Measurements from ENCODE around the gene TUSC7.
A peak's percentile ranks its signal among the peaks of the same experiment; 100 is the strongest.

The TUSC7 gene

GRCh38 chr3:116709479-116709878 is at the start of gene TUSC7:
Gene TUSC7 (plus strand): TSS chr3:116709779.
- no peak for DNase-seq (ENCODE audit: low spot score)

- no peak for DNase-seq (ENCODE audit: low spot score)
Observed at GRCh38 chr3:116661196-116661595, 48.4 kb upstream of the TUSC7 start.

- DNase-seq (ENCODE audit: low spot score) = peak; percentile 22
Observed at GRCh38 chr3:116663161-116664110, 46.1 kb upstream of the TUSC7 start.

GRCh38 chr3:116667324-116667723 is 42.3 kb upstream of the TUSC7 start:
- no peak for DNase-seq (ENCODE audit: low spot score)

- DNase-seq (ENCODE audit: low spot score) = no peak
Observed at GRCh38 chr3:116667791-116668190, 41.8 kb upstream of the TUSC7 start.

GRCh38 chr3:116669576-116669975 is 40.0 kb upstream of the TUSC7 start:
- DNase-seq (ENCODE audit: low spot score) = no peak

GRCh38 chr3:116671151-116671550 is 38.4 kb upstream of the TUSC7 start:
- no peak for DNase-seq (ENCODE audit: low spot score)

- DNase-seq (ENCODE audit: low spot score) = no peak
Observed at GRCh38 chr3:116678853-116679252, 30.7 kb upstream of the TUSC7 start.

GRCh38 chr3:116691041-116691440 is 18.5 kb upstream of the TUSC7 start:
- no peak for DNase-seq (ENCODE audit: low spot score)

GRCh38 chr3:116701070-116701469 is 8.5 kb upstream of the TUSC7 start:
- DNase-seq (ENCODE audit: low spot score) = no peak

- DNase-seq (ENCODE audit: low spot score) = no peak
Observed at GRCh38 chr3:116702334-116702733, 7.2 kb upstream of the TUSC7 start.

- DNase-seq (ENCODE audit: low spot score) = no peak
Observed at GRCh38 chr3:116707531-116707930, 2.0 kb upstream of the TUSC7 start.

GRCh38 chr3:116716490-116716889 is 6.9 kb downstream of the TUSC7 start:
- DNase-seq (ENCODE audit: low spot score) = no peak

GRCh38 chr3:116717566-116717965 is 8.0 kb downstream of the TUSC7 start:
- no peak for DNase-seq (ENCODE audit: low spot score)

- DNase-seq (ENCODE audit: low spot score) = no peak
Observed at GRCh38 chr3:116728454-116728853, 18.9 kb downstream of the TUSC7 start.

- no peak for DNase-seq (ENCODE audit: low spot score)
Observed at GRCh38 chr3:116734243-116734642, 24.7 kb downstream of the TUSC7 start.

GRCh38 chr3:116739678-116740077 is 30.1 kb downstream of the TUSC7 start:
- no peak for DNase-seq (ENCODE audit: low spot score)

- no peak for DNase-seq (ENCODE audit: low spot score)
Observed at GRCh38 chr3:116740293-116740692, 30.7 kb downstream of the TUSC7 start.

GRCh38 chr3:116741467-116741866 is 31.9 kb downstream of the TUSC7 start:
- DNase-seq (ENCODE audit: low spot score) = no peak

GRCh38 chr3:116743062-116743461 is 33.5 kb downstream of the TUSC7 start:
- DNase-seq (ENCODE audit: low spot score) = no peak

- DNase-seq (ENCODE audit: low spot score) = no peak
Observed at GRCh38 chr3:116749388-116749787, 39.8 kb downstream of the TUSC7 start.

- no peak for DNase-seq (ENCODE audit: low spot score)
Observed at GRCh38 chr3:116757315-116757714, 47.7 kb downstream of the TUSC7 start.

- no peak for DNase-seq (ENCODE audit: low spot score)
Observed at GRCh38 chr3:116759316-116759715, 49.7 kb downstream of the TUSC7 start.

All from D341Med (cell line).